Measurements from ENCODE around the gene ORC4. TPM values are rescaled to one million over a fixed set of nuclear protein-coding genes. Genes with fewer than 3 reads are reported as not detected.

ORC4 gene
- total RNA-seq = 10 to 100 TPM in 3 of 5 donors, 1 to 10 TPM in 2; 4.9 to 86.1 (median 40.9) TPM
- polyA plus RNA-seq = 10 to 100 TPM in 1 of 3 donors, 1 to 10 TPM in 2; 7.5 to 10.4 (median 8.8) TPM
- long read RNA-seq, donor 1, full-length matches to known transcripts = 1 of 1 reads
- long read RNA-seq, donor 1, partial matches to known transcripts = 0 of 1 reads
- long read RNA-seq, donor 1, other reads (novel, unspliced or antisense) = 0 of 1 reads
- long read RNA-seq, donor 2, full-length matches to known transcripts = 4 of 4 reads
- long read RNA-seq, donor 2, partial matches to known transcripts = 0 of 4 reads
- long read RNA-seq, donor 2, other reads (novel, unspliced or antisense) = 0 of 4 reads
- long read RNA-seq, donor 3, full-length matches to known transcripts = 7 of 12 reads
- long read RNA-seq, donor 3, partial matches to known transcripts = 5 of 12 reads
- long read RNA-seq, donor 3, other reads (novel, unspliced or antisense) = 0 of 12 reads
- long read RNA-seq, donor 4 = 0 reads
- long read RNA-seq, donor 5, full-length matches to known transcripts = 4 of 4 reads
- long read RNA-seq, donor 5, partial matches to known transcripts = 0 of 4 reads
- long read RNA-seq, donor 5, other reads (novel, unspliced or antisense) = 0 of 4 reads
- long read RNA-seq, donor 6 = 0 reads
- long read RNA-seq, donor 7, full-length matches to known transcripts = 11 of 11 reads
- long read RNA-seq, donor 7, partial matches to known transcripts = 0 of 11 reads
- long read RNA-seq, donor 7, other reads (novel, unspliced or antisense) = 0 of 11 reads
- long read RNA-seq, donor 8, full-length matches to known transcripts = 3 of 3 reads
- long read RNA-seq, donor 8, partial matches to known transcripts = 0 of 3 reads
- long read RNA-seq, donor 8, other reads (novel, unspliced or antisense) = 0 of 3 reads
- long read RNA-seq, donor 9, full-length matches to known transcripts = 4 of 4 reads
- long read RNA-seq, donor 9, partial matches to known transcripts = 0 of 4 reads
- long read RNA-seq, donor 9, other reads (novel, unspliced or antisense) = 0 of 4 reads
- long read RNA-seq, donor 10, full-length matches to known transcripts = 1 of 1 reads
- long read RNA-seq, donor 10, partial matches to known transcripts = 0 of 1 reads
- long read RNA-seq, donor 10, other reads (novel, unspliced or antisense) = 0 of 1 reads

- peak within 1 kb of the TSS; percentile 85 to 96 (median 88) for H3K4me3 ChIP-seq
- H3K36me3 ChIP-seq = no peaks in the 10 kb centered on the region
- intact Hi-C loops (cut with DNase I; ENCODE audit: low total_unique reads) = no loop called here
- H3K27ac ChIP-seq = peak within 1 kb of the TSS; percentile 91 to 98 (median 97)
- WGBS, 5 donors = 0 to 1% (median 0%) methylated on average over 47 to 52 of the region's 52 CpGs
- no peaks in the 10 kb centered on the region for H3K9me3 ChIP-seq
- no peaks in the 10 kb centered on the region for H3K27me3 ChIP-seq
- TF ChIP-seq POLR2AphosphoS5 (IDR thresholded peaks at IDR 0.05) (peak; percentile 70 to 91 (median 88)), POLR2A (IDR thresholded peaks at IDR 0.05) (peak in 2 of 4 donors; percentile 49 to 59), CTCF (IDR thresholded peaks at IDR 0.05) (peak in 3 of 7 experiments; percentile 22 to 57 (median 28)), EP300 (IDR thresholded peaks at IDR 0.05) (no peak)
- peaks cover 24 to 59% (median 45%) of the 10 kb centered on the region in 4 donors for H3K4me1 ChIP-seq
- peak; percentile 99 to 100 for DNase-seq
Observed at GRCh38 chr2:148020111-148021058, at the start of gene ORC4. Gene ORC4, minus strand, starts transcription at chr2:148020737. Its CDS starts 44,779 bp downstream, at chr2:147975958.

- Histone ChIP-seq H3K36me3 (no peaks in the 10 kb centered on the region), H3K4me1 (peaks cover 0 to 6% (median 0%) of the 10 kb centered on the region in 4 donors), H3K4me3 (no peak overlapping the region), H3K27ac (no peak overlapping the region), H3K27me3 (no peaks in the 10 kb centered on the region), H3K9me3 (no peaks in the 10 kb centered on the region)
- intact Hi-C loops (cut with DNase I; ENCODE audit: low total_unique reads) = no loop called here
- TF ChIP-seq POLR2A (IDR thresholded peaks at IDR 0.05) (no peak), CTCF (IDR thresholded peaks at IDR 0.05) (no peak), EP300 (IDR thresholded peaks at IDR 0.05) (no peak), POLR2AphosphoS5 (IDR thresholded peaks at IDR 0.05) (no peak)
- 72 to 100% (median 84%) methylated on average over 1 of the region's 1 CpG for WGBS, 5 donors
- peak in 1 of 2 donors; percentile 43 for DNase-seq
Observed at GRCh38 chr2:148067801-148068200, 47.3 kb upstream of the ORC4 start.

GRCh38 chr2:148065936-148066335 lies 45.4 kb upstream of the ORC4 start:
- DNase-seq = no peak
- Histone ChIP-seq H3K27me3 (no peaks in the 10 kb centered on the region), H3K27ac (no peak overlapping the region), H3K9me3 (no peaks in the 10 kb centered on the region), H3K36me3 (no peaks in the 10 kb centered on the region), H3K4me3 (no peak overlapping the region), H3K4me1 (peaks cover 0 to 6% (median 0%) of the 10 kb centered on the region in 4 donors)
- no peak for TF ChIP-seq CTCF (IDR thresholded peaks at IDR 0.05)
- TF ChIP-seq POLR2AphosphoS5 (IDR thresholded peaks at IDR 0.05) = no peak
- no peak for TF ChIP-seq POLR2A (IDR thresholded peaks at IDR 0.05)
- no peak for TF ChIP-seq EP300 (IDR thresholded peaks at IDR 0.05)
- intact Hi-C loops (cut with DNase I; ENCODE audit: low total_unique reads) = no loop called here
- 87 to 99% (median 95%) methylated on average over 6 of the region's 6 CpGs for WGBS, 5 donors

All from stomach (tissue), 19 donors.